Heart left ventricle (tissue), 13 donors: ENCODE measurements around the gene ANKRD13B.

ENCODE experiments used
- CTCF ChIP-seq, 12 donors: fragments of 200-600 bp; sonication (generic) in 4 of 12; IDR thresholded peaks; one replicate each; pipeline versions ENCODE4 v1.5.0 to v1.8.0; 2018 to 2022; ENCODE audit warnings: antibody characterized with exemption in 12 of 12, mild to moderate bottlenecking in 5 of 12
- POLR2A ChIP-seq, 2 donors: fragments of 450-650 bp; IDR thresholded peaks; one replicate each; pipeline ENCODE4 v1.6.1; 2017; ENCODE audit warnings: antibody characterized with exemption in 2 of 2, mild to moderate bottlenecking in 2 of 2, moderate library complexity in 2 of 2
- donor health status: ischemic (EF 13 %, LVEDD 7.1; RV severe dilation, severe dysfunction).
- donor health status: DM: no; HTN: yes; CAD: no.
- donor health status: DM: no; HTN: no; CAD: no.
- donor health status: ischemic (EF 25% LVEDD 6.9; RV normal size, moderate dysfunction).
- donor health status: ischemic (EF 25% LVEDD 5.7; RV mildly dilated, moderate dysfunction).
- donor health status: ischemic (EF 35%, LVEDD 5.7; RV mildly dilated, moderate dysfunction).
- donor health status: nonischemic (EF 11% LVEDD 7.7; RV severe dilation, severe dysfunction).
- donor health status: DM: yes; HTN: yes; CAD: no.
- donor health status: PGD.
- donor health status: ischemic (EF 29% LVEDD 5.4; RV normal size, mild dysfunction).
- donor health status: nonischemic (EF 23%, LVEDD 6.1; RV moderate dilation, normal function).

GRCh38 chr17:29549177-29549923, 43.6 kb upstream of the ANKRD13B start:
- TF ChIP-seq CTCF (IDR thresholded peaks at IDR 0.05) (no peak), POLR2A (IDR thresholded peaks at IDR 0.05) (no peak)
